ENCODE results near the gene PDLIM7.

DNA sequence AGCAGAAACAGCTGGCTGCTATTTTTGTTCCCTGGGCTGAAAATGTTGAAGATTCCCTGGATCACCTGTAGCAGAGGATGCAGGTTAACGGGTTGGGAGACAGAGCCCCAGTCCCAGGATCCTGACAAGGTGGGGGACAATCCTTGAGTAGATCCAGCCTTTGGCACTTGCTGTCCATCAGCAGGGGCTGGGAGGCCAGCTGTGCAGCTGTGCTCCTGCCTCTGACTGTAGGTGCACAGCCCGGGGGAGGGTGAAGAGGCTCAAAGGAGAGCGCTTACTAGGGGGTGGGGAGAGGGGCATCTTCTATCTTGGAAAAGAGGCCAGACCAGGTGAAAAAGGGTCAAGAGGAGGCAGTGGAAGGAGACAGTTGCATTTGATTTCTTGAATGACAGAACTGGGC, 22.9 kb upstream of the PDLIM7 start:
- TF ChIP-seq, protein P1, sequence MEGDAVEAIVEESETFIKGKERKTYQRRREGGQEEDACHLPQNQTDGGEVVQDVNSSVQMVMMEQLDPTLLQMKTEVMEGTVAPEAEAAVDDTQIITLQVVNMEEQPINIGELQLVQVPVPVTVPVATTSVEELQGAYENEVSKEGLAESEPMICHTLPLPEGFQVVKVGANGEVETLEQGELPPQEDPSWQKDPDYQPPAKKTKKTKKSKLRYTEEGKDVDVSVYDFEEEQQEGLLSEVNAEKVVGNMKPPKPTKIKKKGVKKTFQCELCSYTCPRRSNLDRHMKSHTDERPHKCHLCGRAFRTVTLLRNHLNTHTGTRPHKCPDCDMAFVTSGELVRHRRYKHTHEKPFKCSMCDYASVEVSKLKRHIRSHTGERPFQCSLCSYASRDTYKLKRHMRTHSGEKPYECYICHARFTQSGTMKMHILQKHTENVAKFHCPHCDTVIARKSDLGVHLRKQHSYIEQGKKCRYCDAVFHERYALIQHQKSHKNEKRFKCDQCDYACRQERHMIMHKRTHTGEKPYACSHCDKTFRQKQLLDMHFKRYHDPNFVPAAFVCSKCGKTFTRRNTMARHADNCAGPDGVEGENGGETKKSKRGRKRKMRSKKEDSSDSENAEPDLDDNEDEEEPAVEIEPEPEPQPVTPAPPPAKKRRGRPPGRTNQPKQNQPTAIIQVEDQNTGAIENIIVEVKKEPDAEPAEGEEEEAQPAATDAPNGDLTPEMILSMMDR (IDR thresholded peaks at IDR 0.05; ENCODE audit: control extremely low read depth in 1 of 3, insufficient read depth in 1 of 3, low read depth in 1 of 3, low read length in 3 of 3): no peak
- no peak for TF ChIP-seq POLR2AphosphoS5 (IDR thresholded peaks at IDR 0.05; ENCODE audit: low read depth, low read length)
- no peak for TF ChIP-seq SRF (IDR thresholded peaks at IDR 0.05; ENCODE audit: low read depth, low read length)
- no peak for TF ChIP-seq SP4 (IDR thresholded peaks at IDR 0.05; ENCODE audit: low read length)
- no peak for TF ChIP-seq TAF1 (IDR thresholded peaks at IDR 0.05; ENCODE audit: low read depth, low read length)
- no peak for TF ChIP-seq RAD21 (IDR thresholded peaks at IDR 0.05 in 1 of 2, conservative IDR thresholded peaks at IDR 0.05 in 1 of 2; ENCODE audit: low read depth in 2 of 2, low read length in 2 of 2)
- no peak for TF ChIP-seq SIN3A (conservative IDR thresholded peaks at IDR 0.05 in 1 of 2, IDR thresholded peaks at IDR 0.05 in 1 of 2; ENCODE audit: low read depth in 1 of 2, low read length in 2 of 2)
- TF ChIP-seq JUN (IDR thresholded peaks at IDR 0.05; ENCODE audit: low read depth, low read length): no peak
- TF ChIP-seq SIX5 (IDR thresholded peaks at IDR 0.05; ENCODE audit: low read depth, low read length): no peak
- no peak for TF ChIP-seq EGR1 (IDR thresholded peaks at IDR 0.05; ENCODE audit: borderline replicate concordance, low read depth, low read length)
- no peak for TF ChIP-seq CHD1 (IDR thresholded peaks at IDR 0.05; ENCODE audit: low read depth, low read length)
- TF ChIP-seq EZH2 (IDR thresholded peaks at IDR 0.05; ENCODE audit: low read depth, low read length, severe bottlenecking): no peak

Measured in H1 (cell line).